DMS53 treated with DMSO at 0.1 percent for 48 hours (cell line): Measurements from ENCODE around the gene RNASE11.
A peak's percentile ranks its signal among the peaks of the same experiment; 100 is the strongest.
"Not testable (repeated sequence)": the region's sequence is repeated elsewhere in the genome, so short reads cannot be mapped to it uniquely, and the experiment has no call there.

ENCODE experiments used
- DNase-seq: peaks from one replicate; lab custom pipeline; 2025; ENCODE audit not compliant: unreplicated experiment; lab: John Stamatoyannopoulos, UW

Gene RNASE11

GRCh38 chr14:20614038-20614840, 26.4 kb upstream of the RNASE11 start:
- no peak for DNase-seq

GRCh38 chr14:20613094-20614037, 25.6 kb upstream of the RNASE11 start:
- DNase-seq: peak; percentile 66

- no peak for DNase-seq
Observed at GRCh38 chr14:20612403-20612802, 24.6 kb upstream of the RNASE11 start.

- no peak for DNase-seq
Observed at GRCh38 chr14:20611277-20611676, 23.5 kb upstream of the RNASE11 start.

- DNase-seq: no peak
Observed at GRCh38 chr14:20610002-20610765, 22.4 kb upstream of the RNASE11 start.

- peak; percentile 30 for DNase-seq
Observed at GRCh38 chr14:20609215-20610001, 21.6 kb upstream of the RNASE11 start.

- DNase-seq: no peak
Observed at GRCh38 chr14:20608383-20609110, 20.7 kb upstream of the RNASE11 start.

- DNase-seq: no peak
Observed at GRCh38 chr14:20607617-20608016, 19.8 kb upstream of the RNASE11 start.

GRCh38 chr14:20606902-20607242, 19.1 kb upstream of the RNASE11 start:
- DNase-seq: no peak

GRCh38 chr14:20606190-20606901, 18.5 kb upstream of the RNASE11 start:
- no peak for DNase-seq

GRCh38 chr14:20603813-20604690, 16.3 kb upstream of the RNASE11 start:
- DNase-seq: no peak

- no peak for DNase-seq
Observed at GRCh38 chr14:20602583-20602982, 14.8 kb upstream of the RNASE11 start.

GRCh38 chr14:20601522-20601921, 13.7 kb upstream of the RNASE11 start:
- no peak for DNase-seq

GRCh38 chr14:20597108-20597507, 9.3 kb upstream of the RNASE11 start:
- no peak for DNase-seq

GRCh38 chr14:20595726-20596125, 7.9 kb upstream of the RNASE11 start:
- not testable (repeated sequence) for DNase-seq

- no peak for DNase-seq
Observed at GRCh38 chr14:20592574-20592973, 4.8 kb upstream of the RNASE11 start.

- DNase-seq: no peak
Observed at GRCh38 chr14:20591235-20591634, 3.4 kb upstream of the RNASE11 start, which contains the start of gene RNASE12. Gene RNASE12, minus strand, starts transcription at chr14:20591376. Its CDS starts 653 bp downstream, at chr14:20590723.

- no peak for DNase-seq
Observed at GRCh38 chr14:20583908-20584307, 3.9 kb downstream of the RNASE11 start.
